Measurements from ENCODE around the gene PMPCA. TPM values are rescaled to one million over a fixed set of nuclear protein-coding genes. Genes with fewer than 3 reads are reported as not detected.
A peak's percentile ranks its signal among the peaks of the same experiment; 100 is the strongest.

The PMPCA gene
- total RNA-seq, 3 donors from 2014 or later (not counting 1 experiment from before 2014, with no cell fraction given), result 78.3 to 84.8 (median 79.3) TPM

- H3K27me3 Mint-ChIP-seq (ENCODE audit: low read depth in 2 of 2), result no peaks in the 10 kb centered on the region
- H3K27ac ChIP-seq (ENCODE audit: low read length), result no peak overlapping the region
- H3K4me1 ChIP-seq (ENCODE audit: control insufficient read depth, insufficient read depth, low read length), result peaks cover 28% of the 10 kb centered on the region
- H3K36me3 ChIP-seq (ENCODE audit: control insufficient read depth, insufficient read depth, low read length), result no peaks in the 10 kb centered on the region
- no peak overlapping the region for H3K27ac Mint-ChIP-seq
- no peaks in the 10 kb centered on the region for H3K4me1 Mint-ChIP-seq
- no peaks in the 10 kb centered on the region for H3K36me3 Mint-ChIP-seq
- H3K4me3 Mint-ChIP-seq, result no peak overlapping the region
- H3K4me3 ChIP-seq (ENCODE audit: low read length), result peak overlapping the region; percentile 30
- TF ChIP-seq, protein P1, sequence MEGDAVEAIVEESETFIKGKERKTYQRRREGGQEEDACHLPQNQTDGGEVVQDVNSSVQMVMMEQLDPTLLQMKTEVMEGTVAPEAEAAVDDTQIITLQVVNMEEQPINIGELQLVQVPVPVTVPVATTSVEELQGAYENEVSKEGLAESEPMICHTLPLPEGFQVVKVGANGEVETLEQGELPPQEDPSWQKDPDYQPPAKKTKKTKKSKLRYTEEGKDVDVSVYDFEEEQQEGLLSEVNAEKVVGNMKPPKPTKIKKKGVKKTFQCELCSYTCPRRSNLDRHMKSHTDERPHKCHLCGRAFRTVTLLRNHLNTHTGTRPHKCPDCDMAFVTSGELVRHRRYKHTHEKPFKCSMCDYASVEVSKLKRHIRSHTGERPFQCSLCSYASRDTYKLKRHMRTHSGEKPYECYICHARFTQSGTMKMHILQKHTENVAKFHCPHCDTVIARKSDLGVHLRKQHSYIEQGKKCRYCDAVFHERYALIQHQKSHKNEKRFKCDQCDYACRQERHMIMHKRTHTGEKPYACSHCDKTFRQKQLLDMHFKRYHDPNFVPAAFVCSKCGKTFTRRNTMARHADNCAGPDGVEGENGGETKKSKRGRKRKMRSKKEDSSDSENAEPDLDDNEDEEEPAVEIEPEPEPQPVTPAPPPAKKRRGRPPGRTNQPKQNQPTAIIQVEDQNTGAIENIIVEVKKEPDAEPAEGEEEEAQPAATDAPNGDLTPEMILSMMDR (IDR thresholded peaks at IDR 0.05), result no peak
- intact Hi-C loops (cut with micrococcal nuclease), result no loop called here
- DNase-seq (no peak), ATAC-seq (peak in 1 of 3 donors; percentile 59)
- no peaks in the 10 kb centered on the region for H3K9me3 ChIP-seq (ENCODE audit: control insufficient read depth, insufficient read depth, low read length)
- peaks cover 3% of the 10 kb centered on the region for H3K27me3 ChIP-seq (ENCODE audit: control insufficient read depth, insufficient read depth, low read length)
- 11% methylated on average over 21 of the region's 21 CpGs for WGBS (ENCODE audit: insufficient coverage)
- no peaks in the 10 kb centered on the region for H3K9me3 Mint-ChIP-seq
Observed at GRCh38 chr9:136372561-136373299, 37.7 kb upstream of the PMPCA start.

DNA sequence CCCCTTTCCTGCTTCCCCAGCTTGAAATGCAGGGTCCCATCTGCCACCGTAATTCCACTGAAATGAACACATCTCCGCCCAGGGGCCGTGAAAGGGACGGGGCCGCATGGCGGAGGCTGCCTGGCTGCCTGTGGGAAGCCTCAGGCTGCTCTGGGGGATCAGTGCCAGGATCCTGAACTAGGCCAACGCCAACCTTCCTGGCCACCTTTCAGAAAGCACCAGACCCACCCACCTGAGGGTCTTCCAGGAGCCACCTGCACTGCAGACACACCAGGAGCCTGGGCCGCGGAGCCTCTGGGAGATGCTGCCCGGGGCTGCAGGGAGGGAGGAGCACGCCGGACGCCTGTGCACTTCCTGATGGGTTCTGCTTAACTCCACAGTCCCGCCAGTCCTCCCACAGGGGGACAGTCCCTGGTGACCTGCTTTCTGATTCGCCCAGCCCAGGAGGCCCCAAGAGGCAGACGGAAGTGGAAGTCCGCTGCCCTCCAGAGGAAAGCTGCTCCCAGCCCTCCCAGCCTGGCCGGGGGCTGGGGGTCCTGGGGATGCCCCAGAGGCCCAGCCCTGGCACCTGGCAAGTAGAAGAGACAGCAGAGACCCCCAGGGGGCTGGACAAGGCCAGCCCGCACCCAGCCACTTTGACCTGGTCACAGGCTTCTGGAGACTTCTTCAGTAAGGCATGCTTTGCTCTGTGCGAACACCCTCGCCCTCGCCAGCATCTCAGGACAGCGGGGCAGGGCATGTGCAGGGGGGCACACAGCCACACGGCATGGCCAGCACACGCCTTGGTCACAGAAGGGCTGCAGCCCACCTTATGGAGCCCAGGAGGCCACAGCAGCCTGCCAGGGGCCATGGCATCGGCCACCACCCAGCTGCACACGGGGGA lies 36.9 kb upstream of the PMPCA start, which contains the start of gene CARD9:
Gene CARD9, minus strand, starts transcription at position 370 of the 883 bp plus-strand sequence. CDS start 1,591 bp downstream, outside the sequence.
- no peak for DNase-seq
- Mint-ChIP-seq H3K27me3 (ENCODE audit: low read depth in 2 of 2) (no peaks in the 10 kb centered on the region), H3K9me3 (no peaks in the 10 kb centered on the region), H3K4me1 (no peaks in the 10 kb centered on the region), H3K4me3 (no peak within 1 kb of the TSS), H3K36me3 (no peaks in the 10 kb centered on the region), H3K27ac (no peak within 1 kb of the TSS)
- intact Hi-C loops (cut with micrococcal nuclease), result no loop called here
- H3K36me3 ChIP-seq (ENCODE audit: control insufficient read depth, insufficient read depth, low read length), result no peaks in the 10 kb centered on the region
- H3K9me3 ChIP-seq (ENCODE audit: control insufficient read depth, insufficient read depth, low read length), result no peaks in the 10 kb centered on the region
- peaks cover 3% of the 10 kb centered on the region for H3K27me3 ChIP-seq (ENCODE audit: control insufficient read depth, insufficient read depth, low read length)
- 52% methylated on average over 27 of the region's 27 CpGs for WGBS (ENCODE audit: insufficient coverage)
- no peak within 1 kb of the TSS for H3K27ac ChIP-seq (ENCODE audit: low read length)
- peak in 2 of 3 donors; percentile 34 to 43 for ATAC-seq
- H3K4me1 ChIP-seq (ENCODE audit: control insufficient read depth, insufficient read depth, low read length), result peaks cover 28% of the 10 kb centered on the region
- H3K4me3 ChIP-seq (ENCODE audit: low read length), result peak within 1 kb of the TSS; percentile 30
- TF ChIP-seq, protein P1 (IDR thresholded peaks at IDR 0.05), result no peak

GRCh38 chr9:136374183-136374575 lies 36.3 kb upstream of the PMPCA start:
- peaks cover 3% of the 10 kb centered on the region for H3K27me3 ChIP-seq (ENCODE audit: control insufficient read depth, insufficient read depth, low read length)
- ATAC-seq, result no peak
- Mint-ChIP-seq H3K27ac (no peak overlapping the region), H3K9me3 (no peaks in the 10 kb centered on the region), H3K36me3 (no peaks in the 10 kb centered on the region), H3K4me3 (no peak overlapping the region), H3K27me3 (ENCODE audit: low read depth in 2 of 2) (no peaks in the 10 kb centered on the region), H3K4me1 (no peaks in the 10 kb centered on the region)
- peaks cover 3% of the 10 kb centered on the region for H3K36me3 ChIP-seq (ENCODE audit: control insufficient read depth, insufficient read depth, low read length)
- peaks cover 28% of the 10 kb centered on the region for H3K4me1 ChIP-seq (ENCODE audit: control insufficient read depth, insufficient read depth, low read length)
- 92% methylated on average over 14 of the region's 14 CpGs for WGBS (ENCODE audit: insufficient coverage)
- H3K27ac ChIP-seq (ENCODE audit: low read length), result no peak overlapping the region
- intact Hi-C loops (cut with micrococcal nuclease), result no loop called here
- TF ChIP-seq, protein P1 (IDR thresholded peaks at IDR 0.05), result no peak
- DNase-seq, result no peak
- no peak overlapping the region for H3K4me3 ChIP-seq (ENCODE audit: low read length)
- H3K9me3 ChIP-seq (ENCODE audit: control insufficient read depth, insufficient read depth, low read length), result no peaks in the 10 kb centered on the region

All from natural killer cell (primary cell).